HG03432 (cell line): ENCODE measurements around the gene AKT2.

Experiments used
- ATAC-seq: cut with Tn5 transposase; IDR thresholded peaks from one replicate; pipeline ENCODE4 v1.9.1; 2021; ENCODE audit warnings: mild to moderate bottlenecking, moderate library complexity; ENCODE audit not compliant: unreplicated experiment

Gene AKT2

DNA sequence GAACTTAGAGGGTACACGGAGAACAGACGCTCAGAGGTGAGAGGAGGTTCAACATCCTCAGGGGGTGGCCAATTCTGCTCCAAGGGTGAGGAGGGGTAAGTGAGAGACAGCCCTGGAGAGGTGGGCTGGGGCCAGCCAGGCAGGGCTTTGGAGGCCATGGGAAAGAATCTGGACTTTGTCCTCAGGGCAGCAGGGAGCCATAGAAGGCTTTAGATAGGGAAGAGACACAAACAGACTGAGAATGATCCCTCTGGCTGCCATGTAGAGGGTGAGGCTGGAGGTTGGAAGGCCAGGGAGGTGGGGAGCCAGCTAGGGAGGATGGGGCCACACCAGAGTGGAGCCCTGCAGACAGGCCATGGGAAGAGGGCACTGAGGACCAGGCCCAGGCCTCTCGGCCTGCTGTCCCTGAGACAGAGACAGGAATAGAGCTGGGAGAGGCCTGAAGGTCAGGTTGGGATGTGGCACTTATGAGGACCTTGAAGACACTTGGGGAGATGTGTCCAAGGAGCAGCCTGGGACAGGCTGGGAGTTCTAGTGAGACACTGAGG, 29.5 kb downstream of the AKT2 start:
- ATAC-seq, result no peak

DNA sequence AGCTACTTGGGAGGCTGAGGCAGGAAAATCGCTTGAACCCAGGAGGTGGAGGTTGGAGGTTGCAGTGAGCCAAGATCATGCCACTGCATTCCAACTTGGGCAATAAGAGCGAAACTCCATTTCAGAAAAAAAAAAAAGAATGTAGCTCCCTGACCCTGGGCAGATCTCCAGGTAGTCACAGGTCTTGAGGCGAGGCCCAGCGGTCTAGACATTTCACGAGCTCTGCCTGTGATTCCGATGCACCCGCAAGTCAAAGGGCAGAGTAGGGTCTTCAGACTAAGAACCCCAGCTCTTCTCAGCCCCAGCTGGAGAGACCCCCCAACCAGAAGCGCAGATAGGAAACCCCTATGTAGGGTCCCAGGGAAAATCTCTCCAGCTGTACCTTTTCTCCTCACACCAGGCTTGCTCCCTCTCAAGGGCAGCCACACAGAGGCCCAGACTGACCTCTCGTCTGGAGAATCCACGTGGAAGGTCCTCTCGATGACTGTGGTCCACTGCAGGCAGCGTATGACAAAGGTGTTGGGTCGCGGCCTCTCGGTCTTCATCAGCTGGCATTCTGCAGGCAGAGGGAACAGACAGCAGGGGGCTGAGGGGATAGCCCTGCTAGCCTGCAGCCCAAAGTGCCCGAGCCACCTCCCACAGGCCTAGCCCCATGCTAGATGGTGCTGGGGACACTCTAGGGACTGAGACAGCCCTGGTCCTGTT, 30.3 kb downstream of the AKT2 start:
- ATAC-seq, result no peak

DNA sequence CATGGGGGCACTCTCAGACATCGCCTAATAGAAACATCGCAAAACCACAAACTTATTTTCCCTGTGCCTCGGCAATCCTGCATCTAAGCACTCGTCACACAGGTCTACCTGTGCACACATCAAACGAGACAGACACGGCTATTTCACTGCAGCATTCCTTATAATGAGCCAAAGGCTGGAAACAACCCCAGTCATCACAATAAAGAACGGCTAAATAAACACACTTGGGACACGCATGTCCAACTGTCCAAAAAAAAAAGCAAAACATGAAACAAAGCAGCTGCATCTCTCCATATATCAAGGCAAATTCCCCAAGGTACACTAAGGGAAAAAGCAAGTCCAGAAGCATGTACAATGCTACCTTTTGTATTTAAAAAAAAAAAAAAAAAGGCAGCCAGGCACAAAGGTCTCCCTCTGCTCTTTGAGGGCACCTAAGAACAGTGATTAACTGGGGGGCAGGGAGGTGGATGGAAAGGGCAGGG, 31.5 kb downstream of the AKT2 start:
- ATAC-seq, result no peak

DNA sequence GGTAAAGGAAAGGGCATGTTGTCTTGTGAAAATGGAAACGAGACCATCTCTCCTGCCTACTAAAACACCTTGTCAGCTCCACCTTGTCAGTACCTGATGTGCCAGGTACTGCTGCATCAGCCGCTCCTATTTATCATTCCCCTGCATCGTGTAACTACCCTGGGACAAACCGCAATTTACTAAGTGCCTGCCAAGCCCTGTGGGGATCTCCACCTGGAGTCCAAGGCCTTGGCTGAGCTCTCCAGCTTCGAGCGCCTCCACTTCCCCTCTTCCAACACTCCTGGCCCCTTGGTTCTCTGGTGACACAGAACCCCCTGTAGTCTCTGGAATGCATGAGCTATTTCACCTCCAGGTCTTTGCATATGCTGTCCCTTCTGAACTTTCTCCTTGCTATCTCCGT, 32.8 kb downstream of the AKT2 start:
- no peak for ATAC-seq

DNA sequence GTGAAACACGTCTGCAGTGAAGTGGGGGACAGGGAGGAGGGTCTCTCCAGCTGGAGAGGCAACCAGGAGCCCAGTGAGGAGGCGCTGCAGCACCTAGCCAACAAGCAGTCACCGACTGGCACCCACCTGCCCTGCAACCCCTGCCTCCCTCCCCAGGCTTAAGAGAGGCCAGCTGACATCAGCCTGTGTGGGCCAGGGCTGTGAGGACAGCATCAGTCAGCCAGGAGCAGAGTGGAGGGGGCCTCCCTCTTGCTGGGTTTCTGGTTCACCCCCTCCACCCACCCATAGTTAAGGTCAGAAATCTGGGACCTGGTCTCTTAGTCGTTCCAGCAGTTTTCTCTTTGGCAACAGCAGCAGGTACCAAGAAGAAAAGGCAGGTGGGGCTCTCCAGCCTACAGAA, 33.2 kb downstream of the AKT2 start:
- no peak for ATAC-seq

DNA sequence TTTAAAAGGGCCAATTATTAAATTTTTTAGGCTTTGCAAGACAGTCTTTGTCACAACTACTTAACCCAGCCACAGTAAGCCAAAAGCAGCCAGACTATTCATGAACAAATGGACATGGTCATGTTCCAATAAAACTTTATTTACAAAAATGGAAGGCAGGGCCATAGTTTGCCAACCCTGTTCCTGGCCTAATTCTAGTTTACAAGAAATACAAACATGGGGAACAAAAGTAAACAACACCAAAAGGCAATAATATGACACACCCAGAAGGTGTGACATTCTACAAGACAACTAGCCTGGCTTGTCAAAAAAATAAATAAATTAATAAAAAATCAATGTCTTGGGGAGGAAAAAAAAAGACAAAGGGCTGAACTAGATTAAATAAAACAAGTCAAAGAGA, 33.9 kb downstream of the AKT2 start:
- ATAC-seq, result no peak

DNA sequence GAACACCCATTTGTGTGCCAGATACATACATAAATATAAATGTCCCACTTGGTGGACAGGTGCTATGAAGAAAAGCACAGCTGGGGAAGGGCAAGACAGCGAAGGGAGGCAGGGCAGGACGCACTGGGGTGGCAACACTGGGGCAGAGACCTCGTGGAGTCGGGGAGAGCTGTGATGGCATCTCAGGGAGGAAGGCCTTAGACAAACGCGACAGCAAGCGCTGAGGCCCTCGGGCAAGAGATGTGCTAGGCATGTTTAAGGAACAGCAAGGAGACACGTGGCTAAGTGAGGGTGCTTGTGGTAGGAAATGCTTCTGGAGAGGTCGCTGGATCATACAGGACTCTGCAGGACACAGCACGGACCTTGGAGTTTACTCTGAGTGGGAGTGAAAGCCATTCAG, 35.4 kb downstream of the AKT2 start:
- no peak for ATAC-seq

DNA sequence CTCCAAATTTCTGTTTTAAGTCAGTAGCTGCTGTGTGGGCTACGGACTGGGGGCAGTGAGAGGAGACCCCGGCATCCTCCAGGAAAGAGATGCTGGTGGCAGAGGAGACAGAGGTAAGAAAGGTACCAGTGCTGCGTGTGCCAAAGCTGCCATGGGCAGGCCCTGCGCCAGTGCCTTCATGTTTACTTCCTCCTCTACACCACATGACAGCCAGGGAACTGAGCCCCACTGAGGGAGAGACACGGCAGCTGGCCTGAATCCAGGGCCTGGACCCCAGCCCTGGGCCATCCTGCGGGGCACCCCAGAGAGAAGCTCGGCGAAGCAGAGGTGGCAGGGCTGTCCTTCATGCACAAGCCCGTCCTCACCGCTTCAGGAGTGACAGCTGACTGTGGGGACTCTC, 35.9 kb downstream of the AKT2 start:
- ATAC-seq, result no peak

DNA sequence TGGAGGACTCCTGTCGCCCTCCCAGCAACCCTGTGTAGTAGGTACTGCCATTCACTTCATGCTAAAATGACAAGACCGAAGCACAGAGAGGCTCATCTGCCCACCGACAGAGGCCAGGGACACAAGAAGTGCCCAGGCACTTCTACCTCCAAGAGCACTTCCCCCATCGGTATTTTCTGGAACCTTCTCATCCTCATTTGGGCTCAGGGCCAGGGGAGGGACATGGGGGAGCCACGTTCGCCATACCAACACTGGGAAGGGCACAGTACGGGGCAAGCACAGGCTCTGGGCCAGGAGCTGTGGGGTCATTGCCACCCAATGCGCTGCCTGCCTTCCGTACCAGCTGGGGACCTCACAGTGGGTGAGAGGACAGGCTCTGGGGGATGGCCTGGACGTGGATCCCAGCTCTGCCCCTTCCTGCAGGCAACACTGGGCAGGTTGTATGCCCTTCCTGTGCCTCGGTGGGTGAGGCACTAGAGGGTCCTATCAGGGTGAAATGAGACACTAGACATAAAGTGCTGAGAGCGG, 37.3 kb downstream of the AKT2 start:
- ATAC-seq, result no peak

DNA sequence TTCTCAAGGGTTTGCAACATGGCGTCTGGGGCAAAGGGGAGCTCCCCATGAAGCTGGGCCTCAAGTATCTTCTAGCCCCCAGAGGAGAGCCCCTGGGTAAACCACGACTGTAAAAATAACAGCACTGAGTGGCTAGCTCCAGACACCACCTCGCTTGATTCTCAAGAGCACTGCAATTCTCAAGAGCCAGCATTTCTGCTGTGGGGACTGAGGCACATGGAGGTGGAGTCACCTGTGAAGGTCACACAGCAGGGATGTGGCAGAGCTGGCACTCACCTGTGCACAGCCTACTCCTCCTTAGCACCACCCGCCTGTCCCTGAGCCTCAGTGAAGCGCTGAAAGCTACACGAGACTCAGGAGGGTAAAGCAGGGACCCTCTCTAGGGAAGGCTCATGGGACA, 38.0 kb downstream of the AKT2 start:
- ATAC-seq, result no peak

DNA sequence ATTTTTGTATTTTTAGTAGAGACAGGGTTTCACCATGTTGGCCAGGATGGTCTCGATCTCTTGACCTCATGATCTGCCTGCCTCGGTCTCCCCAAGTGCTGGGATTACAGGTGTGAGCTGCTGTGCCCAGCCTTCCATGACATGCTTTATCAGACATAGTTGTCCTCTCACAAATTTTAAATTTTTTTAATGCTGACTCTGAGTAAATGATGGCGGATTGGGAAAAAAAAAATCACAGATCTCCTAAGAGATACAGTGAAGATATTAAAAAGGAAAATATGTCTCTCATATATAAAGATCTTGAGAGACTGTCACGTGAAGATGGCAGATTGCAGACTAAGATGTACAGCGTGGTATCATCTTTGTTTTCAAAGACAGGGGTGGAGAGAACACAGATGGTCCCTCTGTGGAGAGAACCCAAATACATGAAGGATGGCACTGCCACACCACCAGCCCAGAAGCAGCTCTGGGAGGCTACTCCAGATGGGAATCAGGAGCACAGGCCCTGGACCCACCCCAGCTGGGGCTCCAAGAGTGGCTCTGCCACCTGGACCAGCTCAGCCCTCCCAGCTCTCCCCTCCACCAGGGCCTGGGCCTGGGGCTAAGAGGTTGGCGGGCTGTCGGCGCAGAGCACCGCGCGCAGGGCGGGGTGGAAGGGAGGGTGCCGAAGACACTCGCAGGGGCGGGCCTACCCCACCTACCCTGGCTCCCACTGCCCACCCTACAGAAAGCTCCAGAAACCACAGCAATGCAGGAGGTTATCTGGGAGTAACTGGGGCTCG, 38.7 kb downstream of the AKT2 start:
- ATAC-seq, result no peak

DNA sequence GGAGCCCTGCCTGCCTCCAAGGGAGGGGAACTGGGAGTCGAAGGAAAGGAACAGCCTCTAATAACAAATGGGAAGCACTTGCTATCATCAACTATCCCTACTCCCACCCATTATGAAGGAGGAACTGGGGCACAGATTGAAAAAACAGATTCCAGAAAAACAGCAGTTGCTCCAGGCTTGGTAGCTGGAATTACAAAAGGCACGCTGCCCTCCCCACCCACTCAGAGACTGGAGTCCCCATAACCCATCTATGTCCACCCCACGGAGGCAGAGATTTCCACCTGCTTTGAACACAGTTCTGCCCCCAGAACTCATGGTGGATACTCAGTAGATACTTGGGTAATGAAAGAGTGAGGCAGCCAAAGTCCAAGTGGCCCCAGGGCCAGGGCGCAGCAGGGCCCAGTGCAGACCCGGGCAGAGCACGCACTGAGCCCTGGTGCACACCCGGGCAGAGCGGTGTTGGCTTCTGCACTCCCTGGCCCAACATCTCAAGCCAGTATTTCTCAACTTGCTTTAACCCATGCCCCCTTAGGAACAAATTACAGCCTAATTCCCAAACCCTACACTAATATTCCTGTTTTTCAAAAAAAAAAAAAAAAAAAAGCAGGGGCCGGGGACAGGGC, 39.5 kb downstream of the AKT2 start:
- no peak for ATAC-seq

DNA sequence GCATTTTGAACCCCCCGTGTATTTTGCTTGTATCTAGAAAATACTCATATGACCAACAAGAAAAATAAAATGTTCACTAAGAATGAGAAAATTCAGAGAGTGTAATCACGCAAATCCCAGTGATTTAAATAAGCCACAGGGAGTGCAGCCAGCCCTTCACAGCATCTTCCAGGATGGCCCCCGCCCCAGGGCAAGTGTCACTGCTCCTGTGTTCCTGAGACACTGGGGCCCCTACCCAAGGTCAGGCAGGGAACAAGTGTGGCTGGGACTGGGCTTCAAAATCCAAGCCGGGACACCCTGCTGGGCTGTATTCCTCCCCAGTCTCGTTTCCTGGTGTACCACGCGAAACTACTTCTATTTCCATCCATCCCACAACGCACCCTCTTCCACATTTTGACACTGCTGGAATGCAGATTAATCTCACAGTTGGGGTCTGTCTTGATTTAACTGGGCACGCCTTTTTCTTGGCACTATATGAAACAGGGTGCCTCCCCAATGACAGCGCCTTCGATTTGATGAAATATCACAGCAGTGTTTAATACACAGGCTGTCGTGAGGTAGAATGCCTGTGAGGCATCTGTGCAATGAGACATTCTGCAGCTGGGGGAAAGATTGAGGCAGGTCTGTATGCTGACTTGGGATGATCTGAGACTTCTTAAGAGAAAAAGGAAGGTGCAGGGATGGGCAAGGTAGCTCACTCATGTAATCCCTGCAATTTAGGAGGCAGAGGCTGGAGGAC, 40.4 kb downstream of the AKT2 start:
- ATAC-seq, result no peak

DNA sequence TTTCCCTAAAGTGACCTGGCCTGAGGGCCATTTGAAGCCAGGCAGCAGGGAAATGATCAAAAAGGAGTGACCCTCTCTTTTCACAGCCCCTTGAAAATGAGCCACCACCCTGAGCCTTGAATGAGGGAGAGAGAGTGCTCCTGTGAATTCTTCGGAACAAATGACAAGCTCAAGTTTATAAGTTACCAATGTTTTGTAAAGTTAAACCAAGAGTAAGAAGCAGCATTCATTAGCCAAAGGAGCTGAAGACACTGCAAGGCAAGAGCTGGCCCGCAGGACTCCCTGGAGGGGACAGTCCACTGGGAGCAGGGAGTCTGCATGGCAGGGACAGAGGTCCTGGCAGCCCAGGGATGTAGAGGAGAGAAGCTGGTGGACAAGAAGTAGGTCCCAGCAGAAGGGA, 42.0 kb downstream of the AKT2 start:
- no peak for ATAC-seq

DNA sequence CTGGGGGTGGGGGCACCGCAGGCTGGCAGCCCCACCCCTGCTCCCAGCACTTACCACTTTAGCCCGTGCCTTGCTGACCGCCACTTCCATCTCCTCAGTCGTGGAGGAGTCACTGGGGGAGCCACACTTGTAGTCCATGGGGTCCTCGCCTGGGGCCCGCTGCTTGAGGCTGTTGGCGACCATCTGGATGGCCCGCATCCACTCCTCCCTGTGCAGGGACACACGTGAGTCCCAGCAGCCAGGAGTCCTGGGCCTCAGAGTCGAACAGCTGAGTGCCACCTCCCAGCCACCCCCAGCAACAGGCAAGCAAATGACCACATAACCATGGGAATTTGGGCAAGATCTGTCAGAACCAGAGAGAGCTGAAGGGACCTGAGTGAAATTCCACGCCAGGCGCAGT, 42.7 kb downstream of the AKT2 start:
- no peak for ATAC-seq

DNA sequence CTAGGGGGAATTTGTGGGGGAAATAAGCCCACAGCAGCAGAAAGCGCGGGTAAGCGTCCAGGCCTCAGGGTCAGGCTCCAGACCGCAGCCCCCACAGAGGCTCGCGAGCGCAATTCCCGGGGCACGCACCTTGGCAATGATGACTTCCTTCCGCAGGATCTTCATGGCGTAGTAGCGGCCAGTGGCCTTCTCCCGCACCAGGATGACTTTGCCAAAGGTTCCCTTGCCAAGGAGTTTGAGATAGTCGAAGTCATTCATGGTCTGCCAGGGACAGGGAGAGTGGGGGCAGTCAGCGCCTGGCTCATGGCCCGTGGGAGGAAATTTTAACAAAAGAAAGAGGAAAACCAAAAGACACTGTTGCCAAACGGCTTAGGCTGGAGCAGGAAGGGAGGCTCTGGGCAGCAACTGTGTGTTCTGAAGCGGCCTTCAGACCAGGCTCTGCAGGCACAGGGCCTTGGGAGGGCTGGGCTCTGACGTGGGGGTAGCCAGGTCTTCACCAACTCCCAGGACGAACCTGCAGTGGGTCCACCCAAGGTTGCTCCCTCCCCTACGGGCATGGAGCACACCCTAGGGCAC, 43.2 kb downstream of the AKT2 start:
- no peak for ATAC-seq

DNA sequence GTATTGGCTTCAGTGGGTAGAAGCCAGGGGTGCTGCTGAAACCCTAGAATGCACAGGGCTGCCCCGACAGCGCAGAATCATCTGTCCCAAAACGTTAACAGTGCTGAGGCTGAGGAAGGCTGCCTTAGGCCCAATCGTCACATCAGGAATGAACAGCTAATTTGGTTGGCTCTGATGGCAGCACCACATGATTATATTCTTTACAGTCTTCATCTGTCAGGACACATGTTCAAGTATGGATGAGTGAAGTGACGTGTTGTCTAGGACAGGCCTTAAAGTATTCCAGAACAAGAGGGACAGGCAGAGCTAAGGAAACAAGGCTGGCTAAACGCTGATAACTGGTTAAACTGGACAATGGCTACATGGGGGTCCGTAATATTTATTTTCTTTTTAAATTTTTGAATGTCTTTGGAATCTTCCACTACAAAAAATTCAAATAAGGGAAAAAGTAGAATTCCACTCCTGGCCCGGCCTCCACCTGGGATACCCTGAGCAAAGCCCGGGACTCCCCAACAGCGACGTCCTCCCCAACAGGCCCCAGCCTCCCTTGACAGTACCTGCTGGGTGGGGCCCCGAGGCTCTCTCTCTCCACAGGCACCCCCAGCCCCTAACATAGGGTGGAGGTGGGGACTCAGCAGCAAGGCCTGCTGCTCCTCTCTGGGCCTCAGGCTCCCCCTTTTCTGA, 43.9 kb downstream of the AKT2 start:
- ATAC-seq, result no peak

DNA sequence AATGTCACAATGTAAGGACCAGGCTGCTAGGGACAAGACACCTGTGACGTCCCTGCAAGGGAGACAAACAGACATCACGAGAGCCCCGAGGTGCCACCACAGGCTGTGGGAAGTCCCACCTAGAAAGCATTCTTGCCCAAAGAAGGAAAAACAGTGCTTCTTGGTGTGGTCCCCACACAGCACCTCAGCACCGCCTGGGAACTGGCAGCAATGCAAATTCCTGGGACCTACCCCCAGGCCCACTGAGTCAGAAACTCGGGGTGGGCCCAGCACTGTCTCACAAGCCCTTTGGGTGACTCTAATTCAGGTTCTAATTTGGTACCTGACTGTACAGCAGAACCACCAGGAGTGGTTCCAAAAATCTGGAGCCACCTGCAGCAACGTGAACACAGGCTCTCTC, 44.8 kb downstream of the AKT2 start:
- no peak for ATAC-seq

DNA sequence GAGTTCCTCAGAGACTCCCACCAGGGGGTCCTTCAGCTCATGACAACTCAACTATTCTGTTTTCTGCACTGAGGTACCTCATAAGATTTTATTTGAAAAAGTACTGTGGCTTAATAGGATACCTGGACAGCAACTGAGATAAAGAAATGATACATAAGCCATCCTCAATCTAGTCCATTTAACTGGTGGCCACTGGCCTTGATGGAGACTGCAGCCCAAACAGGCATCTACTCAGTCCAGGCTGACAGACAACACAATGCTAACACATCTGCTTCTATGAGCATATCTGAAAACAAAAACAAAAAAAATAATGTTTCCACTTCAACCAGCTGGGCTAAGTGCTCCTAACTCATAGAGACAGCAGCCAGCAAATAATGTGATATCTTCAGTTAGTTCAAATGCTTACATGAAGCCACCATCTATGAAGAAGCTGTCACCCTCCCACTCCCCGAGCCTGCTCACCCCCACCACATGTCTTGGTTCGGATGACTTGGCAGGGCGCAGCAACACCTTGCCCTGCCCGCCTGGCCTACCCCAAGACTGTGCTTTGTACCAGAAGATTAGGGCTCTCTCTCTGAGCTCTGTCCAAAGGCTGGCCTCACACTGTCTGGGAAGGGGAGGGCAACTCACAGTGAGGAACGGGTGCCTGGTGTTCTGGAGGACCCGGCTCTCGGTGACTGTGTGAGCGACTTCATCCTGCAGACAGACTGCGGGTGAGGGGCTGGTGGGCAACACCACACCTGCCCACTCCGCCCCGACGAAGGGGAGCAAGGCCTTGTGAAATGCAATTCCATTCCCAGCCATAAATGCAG, 45.5 kb downstream of the AKT2 start:
- no peak for ATAC-seq
